Astrocyte of the cerebellum (primary cell): ENCODE measurements around the gene ZNF552.

Experiments used
- DNase-seq: peaks from one replicate; pipeline ENCODE4 v3.0.0-alpha.2; 2011; ENCODE audit warnings: low read depth
- H3K4me3 ChIP-seq: 2 replicates; pipeline ENCODE4 v1.5.1; 2011; ENCODE audit warnings: mild to moderate bottlenecking, low read depth, low read length, moderate library complexity
- in situ Hi-C: cut with HindIII; loops from 2 replicates; pipeline ENCODE4 v1.10.0; 2017; ENCODE audit warnings: low sequenced_read_pairs
- TF ChIP-seq, protein P1 (sequence below): IDR thresholded peaks from 2 replicates; pipeline ENCODE4 v1.5.1; 2012; ENCODE audit warnings: low read length, low read depth, moderate library complexity, mild to moderate bottlenecking; ENCODE audit errors: missing control alignments

The ZNF552 gene

DNA sequence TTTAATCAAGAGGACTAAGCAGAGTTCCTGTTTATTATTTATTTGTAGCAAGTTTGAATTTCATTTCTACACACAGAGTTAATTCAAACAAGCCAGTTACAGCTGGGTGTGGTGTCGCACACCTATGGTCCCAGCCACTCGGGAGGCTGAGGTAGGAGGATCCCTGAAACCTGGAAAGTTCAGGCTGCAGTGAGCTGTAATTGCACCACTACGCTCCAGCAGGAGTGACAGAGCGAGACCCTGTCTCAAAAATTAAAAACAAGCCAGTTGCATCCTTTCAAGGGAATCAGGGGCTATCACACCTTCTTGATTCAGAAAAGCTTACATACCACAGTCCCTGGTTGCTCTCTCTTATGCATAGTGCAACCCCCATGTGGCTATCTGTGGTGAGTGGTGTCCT is 25.4 kb downstream of the ZNF552 start:
- in situ Hi-C loops: no loop called here
- TF ChIP-seq, protein P1, sequence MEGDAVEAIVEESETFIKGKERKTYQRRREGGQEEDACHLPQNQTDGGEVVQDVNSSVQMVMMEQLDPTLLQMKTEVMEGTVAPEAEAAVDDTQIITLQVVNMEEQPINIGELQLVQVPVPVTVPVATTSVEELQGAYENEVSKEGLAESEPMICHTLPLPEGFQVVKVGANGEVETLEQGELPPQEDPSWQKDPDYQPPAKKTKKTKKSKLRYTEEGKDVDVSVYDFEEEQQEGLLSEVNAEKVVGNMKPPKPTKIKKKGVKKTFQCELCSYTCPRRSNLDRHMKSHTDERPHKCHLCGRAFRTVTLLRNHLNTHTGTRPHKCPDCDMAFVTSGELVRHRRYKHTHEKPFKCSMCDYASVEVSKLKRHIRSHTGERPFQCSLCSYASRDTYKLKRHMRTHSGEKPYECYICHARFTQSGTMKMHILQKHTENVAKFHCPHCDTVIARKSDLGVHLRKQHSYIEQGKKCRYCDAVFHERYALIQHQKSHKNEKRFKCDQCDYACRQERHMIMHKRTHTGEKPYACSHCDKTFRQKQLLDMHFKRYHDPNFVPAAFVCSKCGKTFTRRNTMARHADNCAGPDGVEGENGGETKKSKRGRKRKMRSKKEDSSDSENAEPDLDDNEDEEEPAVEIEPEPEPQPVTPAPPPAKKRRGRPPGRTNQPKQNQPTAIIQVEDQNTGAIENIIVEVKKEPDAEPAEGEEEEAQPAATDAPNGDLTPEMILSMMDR: no peak
- no peak overlapping the region for H3K4me3 ChIP-seq
- no peak for DNase-seq

DNA sequence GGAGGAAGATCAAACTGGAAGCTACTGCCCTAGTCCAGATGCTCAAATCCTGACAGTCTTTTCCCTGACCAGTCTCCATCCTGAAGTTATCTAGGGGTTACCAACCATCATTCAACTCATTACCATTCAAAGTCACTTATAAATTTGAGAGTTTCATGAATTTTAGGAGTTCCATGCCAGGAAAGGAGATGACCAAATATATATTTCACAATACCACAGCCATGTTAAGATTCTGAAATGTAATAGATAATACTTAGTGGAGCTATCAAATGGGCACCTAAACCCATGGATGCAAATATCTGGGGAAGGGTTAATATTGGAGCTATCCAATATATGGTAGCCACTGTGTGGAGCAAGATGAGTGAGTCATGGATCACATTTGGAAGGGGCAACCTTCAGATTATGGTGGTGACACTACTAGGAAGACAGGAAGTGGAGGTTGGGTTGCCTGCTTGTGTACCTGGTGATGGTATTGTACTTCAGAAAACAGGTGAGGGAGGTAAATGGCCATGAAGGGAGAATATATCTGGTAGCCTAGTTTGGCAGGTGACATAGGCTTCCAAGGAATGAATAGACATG is 26.5 kb downstream of the ZNF552 start:
- in situ Hi-C loops: no loop called here
- no peak for DNase-seq
- no peak overlapping the region for H3K4me3 ChIP-seq
- TF ChIP-seq, protein P1: no peak

DNA sequence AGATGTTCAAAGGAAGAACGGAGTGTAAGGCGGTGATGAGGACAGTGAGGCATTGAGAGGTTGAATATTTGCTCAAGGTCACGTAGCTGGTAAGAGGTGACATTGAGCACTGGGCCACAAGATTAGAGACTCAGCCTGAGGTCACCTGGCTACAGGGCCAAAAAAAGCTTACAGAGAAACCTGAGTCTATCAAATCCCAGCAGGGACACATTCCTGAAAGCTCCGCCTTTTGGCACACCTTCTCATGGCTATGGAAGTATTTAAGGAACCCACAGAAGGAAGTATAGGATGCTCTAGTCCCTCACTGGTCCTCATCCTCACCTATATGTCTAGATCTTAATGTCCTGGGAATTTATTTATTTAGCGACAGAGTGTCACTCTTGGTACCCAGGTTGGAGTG is 27.8 kb downstream of the ZNF552 start:
- DNase-seq: no peak
- in situ Hi-C loops: no loop called here
- TF ChIP-seq, protein P1: no peak

DNA sequence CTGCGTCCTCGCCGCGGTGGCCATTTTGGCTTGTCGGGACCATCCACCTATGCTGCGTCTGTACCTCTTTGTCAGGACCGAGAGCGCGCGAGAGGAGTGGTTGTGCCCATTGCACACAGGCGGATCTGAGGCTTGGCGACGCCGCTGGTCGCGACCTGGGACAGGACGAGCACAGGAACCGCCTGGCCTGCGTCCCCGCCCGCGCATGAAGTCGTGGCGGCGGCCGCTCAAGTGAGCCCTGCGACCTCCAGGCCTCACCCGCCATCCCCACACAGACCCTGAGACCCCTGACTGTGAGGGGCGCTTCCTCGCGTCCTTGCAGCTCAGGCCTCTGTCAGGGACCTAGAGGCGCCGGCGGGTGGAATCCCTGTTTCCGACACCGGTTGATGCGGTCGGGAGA is 28.4 kb downstream of the ZNF552 start:
- in situ Hi-C loops: no loop called here
- DNase-seq: no peak
- no peak overlapping the region for H3K4me3 ChIP-seq
- TF ChIP-seq, protein P1: no peak

More for the DNA sequence above, 27.8 kb downstream of the ZNF552 start:
- H3K4me3 ChIP-seq: no peak overlapping the region

DNA sequence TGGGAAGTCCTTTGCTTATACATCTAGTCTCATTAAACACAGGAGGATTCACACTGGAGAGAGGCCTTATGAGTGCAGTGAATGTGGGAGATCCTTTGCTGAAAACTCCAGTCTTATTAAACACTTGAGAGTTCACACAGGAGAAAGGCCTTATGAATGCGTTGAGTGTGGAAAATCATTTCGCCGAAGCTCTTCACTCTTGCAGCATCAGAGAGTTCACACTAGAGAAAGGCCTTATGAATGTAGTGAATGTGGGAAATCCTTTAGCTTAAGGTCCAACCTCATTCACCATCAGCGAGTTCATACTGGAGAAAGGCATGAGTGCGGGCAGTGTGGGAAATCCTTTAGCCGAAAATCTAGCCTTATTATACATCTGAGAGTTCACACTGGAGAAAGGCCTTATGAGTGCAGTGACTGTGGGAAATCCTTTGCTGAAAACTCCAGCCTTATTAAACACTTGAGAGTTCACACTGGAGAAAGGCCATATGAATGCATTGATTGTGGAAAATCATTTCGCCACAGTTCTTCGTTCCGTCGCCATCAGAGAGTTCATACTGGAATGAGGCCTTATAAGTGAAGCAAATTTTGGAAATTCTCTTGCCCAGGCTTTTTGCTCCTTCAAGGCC is 35.4 kb downstream of the ZNF552 start:
- DNase-seq: no peak
- in situ Hi-C loops: no loop called here
- no peak overlapping the region for H3K4me3 ChIP-seq
- TF ChIP-seq, protein P1: no peak

DNA sequence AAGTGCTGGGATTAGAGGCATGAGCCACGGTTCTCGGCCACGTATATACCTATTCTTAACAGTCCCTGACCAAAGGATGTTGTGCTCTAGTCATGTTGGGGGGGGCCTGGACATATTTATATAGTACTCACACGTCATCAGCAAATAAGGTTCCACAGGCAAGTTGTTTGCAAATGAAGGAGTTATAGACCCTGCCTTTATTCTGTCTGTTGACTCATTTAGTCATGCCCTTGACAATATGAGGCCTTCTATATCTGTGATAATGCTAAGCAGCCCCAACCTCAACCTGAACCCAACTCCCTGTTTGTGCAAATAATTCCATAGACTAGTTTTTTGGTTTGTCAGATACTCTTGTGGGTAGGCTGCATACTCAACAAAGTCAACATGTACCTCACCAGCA is 36.4 kb downstream of the ZNF552 start:
- in situ Hi-C loops: no loop called here
- TF ChIP-seq, protein P1: no peak
- H3K4me3 ChIP-seq: no peak overlapping the region
- DNase-seq: no peak
